GM18870 (cell line): ENCODE results near the gene GEMIN8.
A peak's percentile ranks its signal among the peaks of the same experiment; 100 is the strongest.

Experiments used
- ATAC-seq: cut with Tn5 transposase; IDR thresholded peaks from one replicate; pipeline ENCODE4 v1.9.1; 2021; ENCODE audit warnings: moderate library complexity; ENCODE audit not compliant: unreplicated experiment

Gene GEMIN8, protein sequence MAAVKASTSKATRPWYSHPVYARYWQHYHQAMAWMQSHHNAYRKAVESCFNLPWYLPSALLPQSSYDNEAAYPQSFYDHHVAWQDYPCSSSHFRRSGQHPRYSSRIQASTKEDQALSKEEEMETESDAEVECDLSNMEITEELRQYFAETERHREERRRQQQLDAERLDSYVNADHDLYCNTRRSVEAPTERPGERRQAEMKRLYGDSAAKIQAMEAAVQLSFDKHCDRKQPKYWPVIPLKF

DNA sequence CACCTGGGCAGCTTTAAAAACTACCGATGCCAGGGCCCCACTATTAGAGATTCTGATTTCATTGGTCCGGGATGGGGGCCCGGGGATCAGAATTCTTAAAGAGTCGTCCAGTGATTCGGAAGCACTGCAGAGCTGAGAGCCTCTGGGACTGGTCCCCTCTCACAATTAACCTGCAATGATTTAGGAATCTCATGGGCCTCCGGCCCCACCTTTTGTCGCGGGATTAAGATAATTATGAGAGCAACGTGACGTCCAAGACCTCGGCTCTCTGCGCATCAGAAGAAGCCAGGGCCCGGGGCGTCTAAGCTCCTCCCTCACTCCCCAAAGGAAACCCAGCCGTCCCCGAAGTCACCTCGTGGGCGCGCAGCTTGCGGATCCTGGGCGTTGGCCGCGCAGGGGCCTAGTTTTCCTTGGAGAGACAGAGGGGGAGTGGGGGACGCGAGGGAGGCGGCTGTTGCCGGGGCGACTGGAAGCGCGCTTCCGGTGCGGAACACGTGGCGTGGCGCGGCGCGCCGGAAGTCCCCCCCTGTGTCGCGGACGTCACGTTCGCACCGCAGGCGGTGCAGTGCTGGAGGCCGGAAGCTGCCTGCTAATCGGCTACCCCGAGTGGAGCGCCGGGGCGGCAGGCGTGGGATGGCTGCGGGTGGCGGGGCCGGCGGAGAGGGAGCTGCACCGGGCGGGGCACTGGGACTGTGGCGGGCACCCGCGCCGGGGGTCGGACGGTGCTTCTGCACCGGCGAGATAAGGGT is at the start of gene GEMIN8:
Gene GEMIN8 (minus strand): TSS at position 468 of the 749 bp plus-strand sequence. CDS start 8,414 bp downstream, outside the sequence.
- ATAC-seq: peak; percentile 51

DNA sequence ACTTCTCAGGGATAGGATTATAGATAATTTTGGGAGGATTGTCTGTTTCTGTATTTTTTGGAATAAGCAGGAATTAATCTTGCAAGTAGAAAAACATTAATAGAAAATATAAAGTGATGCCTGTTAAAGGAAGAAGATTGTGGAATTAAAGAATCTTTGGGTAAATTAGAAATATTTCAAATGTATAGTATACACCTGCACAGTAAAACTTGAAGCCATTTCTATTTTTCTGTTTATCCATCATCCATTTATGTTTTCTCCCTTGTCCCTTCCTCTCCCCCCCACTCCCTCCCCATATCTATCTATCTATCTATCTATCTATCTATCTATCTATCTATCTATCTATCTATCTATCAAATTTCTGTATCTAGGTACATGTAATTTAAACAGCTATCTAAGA is 46.9 kb upstream of the GEMIN8 start:
- ATAC-seq: no peak

DNA sequence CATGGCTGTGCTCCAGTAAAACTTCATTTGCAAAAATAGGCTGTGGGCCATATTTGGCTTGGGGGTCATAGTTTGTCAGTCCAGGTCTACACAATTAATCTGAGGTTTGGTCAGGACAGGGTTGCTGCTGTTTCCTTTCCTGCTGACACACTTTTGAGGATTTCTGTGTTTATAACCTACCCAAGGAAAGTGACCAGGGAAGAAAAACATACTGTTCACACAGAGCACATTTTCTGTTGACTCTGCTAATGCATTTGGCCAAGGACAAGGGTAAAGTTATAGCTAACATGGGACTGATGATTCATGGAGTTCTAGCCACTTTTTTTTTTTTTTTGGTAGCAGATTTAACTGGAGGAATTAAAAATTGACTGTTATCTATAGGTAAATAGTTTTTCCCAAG is 43.9 kb upstream of the GEMIN8 start:
- no peak for ATAC-seq

DNA sequence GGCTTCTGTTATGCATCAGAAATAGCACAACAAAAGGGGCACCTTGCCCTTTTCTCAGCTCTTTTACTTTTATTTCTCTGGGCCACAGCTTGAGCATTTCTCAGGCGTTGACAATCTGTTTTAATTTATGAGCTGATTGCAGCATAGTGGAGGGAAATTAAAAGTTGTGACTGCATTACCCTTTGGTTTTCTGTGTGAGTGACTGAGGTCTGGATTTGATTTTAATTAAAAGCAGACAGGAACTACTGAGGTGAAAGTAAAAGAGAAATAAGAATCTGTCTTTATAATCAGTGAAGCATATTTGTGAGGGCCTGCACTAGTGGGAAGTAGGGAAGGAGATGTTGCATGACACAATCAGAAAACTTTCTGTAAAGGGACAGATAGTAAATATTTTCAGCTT is 43.4 kb upstream of the GEMIN8 start:
- ATAC-seq: no peak

DNA sequence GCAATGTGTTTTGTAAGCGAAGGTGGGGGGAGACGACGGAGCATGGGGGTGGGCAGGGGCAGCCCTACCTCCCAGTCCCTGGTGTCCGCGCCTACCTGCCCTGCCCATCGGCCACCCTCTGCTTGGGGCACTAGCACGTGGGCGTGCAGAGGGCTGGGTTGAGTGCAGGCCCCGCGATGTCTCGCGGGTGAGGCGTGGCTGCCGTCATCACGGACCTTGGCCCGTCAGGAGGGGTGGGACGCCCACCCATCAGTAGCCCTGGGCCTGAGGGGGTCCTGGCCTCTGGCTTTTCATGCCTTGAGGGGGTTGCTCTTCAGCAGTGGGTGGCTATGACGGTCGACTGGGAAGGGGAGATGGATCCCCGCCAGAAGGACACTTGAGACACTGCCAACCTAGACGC is 36.1 kb upstream of the GEMIN8 start:
- ATAC-seq: no peak

DNA sequence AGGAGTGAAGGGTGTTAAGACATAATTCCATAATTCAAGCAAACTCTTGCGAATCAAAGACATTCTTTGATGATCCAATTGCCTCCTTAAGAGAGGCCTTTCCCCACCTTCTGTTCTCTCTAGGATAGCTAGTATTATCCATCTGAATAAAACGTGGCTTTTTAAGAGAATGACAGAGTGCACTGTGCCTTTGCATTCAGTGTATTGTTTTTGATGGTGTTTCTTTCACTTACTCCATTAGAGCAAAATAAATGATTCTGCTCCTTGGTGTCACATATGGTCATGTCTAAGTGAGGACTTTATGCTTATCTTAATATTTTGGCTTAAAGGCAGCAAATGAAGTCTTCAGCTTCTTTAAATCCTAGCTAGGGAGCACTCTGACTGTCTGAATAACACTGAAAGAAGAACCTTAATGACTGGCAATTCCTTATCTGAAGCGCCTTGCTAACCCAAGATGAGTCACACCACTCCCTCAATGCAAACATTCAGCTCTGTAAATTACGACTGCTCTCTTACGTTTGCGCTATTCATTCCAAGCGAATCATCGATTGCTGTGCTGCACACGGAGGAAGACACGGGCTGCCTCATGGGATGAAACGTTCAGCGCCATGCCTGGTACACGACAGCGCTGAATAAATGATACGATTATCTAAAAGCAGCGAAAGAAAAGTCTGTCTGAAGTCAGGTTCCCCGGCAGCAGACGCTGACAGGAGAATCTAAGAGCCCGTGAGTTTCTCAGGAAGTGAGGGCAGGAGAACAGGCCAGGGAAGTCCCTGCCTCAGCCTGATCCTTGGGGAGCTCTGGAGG is 35.1 kb upstream of the GEMIN8 start:
- ATAC-seq: no peak

DNA sequence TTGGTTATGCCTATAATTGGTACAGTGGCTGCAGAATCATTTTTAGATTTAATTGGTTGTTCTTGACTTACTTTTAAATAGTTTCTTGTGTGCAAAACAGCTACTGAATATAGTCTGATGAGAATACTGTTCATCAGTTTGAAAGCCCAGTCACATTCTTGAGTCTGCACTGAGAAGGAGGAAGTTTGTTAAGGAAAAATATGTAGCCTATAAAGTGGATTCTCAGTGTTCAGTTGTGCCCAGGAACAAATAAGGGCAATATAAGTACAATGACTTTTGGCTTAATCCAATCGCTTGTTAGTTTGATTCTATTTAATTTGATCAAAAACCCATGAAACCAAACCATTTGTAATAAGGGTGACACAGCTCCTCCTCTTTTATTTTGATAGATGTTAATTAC is 32.8 kb upstream of the GEMIN8 start:
- no peak for ATAC-seq

DNA sequence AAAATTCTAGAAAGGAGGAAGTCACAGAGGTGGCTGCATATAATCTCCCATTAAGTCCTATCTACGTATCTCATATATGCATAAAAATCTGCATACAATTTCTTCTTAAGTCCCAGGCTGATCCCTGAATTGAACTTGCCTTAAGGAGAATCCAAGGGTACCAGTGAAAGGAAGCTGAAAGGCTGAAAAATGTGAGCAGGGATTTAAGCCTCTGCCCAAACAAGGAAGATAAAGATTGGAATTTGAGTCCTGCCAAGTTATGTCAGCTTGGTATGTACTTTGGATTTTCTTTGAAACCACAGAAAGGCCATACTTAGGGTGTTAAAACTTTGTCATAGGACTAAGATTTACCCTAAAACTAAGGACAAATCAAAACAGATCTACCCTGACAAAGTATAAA is 26.5 kb upstream of the GEMIN8 start:
- no peak for ATAC-seq

DNA sequence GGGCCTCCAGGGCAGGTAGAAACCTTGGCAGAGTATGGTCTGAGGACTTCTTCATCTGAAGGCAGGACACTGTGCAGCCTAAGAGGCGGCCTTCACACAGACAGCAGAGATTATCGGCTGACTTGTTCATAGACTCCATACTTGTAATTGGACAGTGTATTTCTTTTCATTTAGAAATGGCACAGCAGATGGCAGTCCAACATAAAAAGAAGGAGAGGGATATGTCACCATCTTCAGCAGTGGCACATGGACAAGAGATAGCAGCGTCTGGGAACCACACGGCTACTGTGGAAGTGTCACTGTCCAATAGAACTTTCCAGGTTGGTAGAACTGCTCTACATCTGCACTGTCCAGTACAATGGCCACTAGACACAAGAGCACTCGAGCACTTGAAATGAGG is 21.7 kb upstream of the GEMIN8 start:
- no peak for ATAC-seq

DNA sequence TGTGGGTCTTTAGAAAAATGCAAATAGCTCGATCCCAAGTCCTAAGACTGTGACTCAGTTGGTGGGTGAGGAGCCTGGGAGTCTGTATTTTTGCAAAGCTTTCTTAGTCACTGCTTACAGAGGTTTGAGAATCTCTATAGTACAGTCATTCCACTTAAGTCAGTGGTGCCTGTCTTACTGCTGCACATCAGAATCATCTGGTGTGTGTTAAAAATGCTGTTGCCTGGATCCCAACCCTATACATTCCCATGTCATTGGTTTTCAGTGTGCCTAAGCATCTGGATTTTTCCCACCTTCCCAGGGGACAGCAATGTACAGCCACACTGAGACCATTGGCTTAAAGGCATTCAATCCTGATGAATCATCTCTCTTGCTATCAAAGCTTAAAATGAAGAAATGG is 21.0 kb upstream of the GEMIN8 start:
- ATAC-seq: no peak

DNA sequence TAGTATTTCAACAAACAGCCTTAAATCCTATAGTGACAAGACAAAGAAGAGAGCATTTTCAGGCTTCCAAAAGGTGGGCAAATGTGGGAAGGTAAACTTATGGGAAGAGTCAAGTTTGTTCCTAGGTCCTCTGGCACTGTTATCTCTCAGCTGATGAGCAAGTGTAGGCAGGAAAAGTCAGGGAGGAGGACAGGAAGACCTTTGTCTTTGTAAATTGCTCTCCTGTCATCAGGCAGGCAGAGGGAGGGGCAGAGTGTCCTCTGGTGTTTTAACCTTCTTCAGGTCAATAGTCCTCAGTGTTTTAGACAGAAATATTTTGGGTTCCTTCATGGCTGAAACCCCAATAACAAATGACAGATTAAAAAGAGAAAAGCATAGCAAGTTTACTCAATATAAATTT is 13.5 kb upstream of the GEMIN8 start:
- no peak for ATAC-seq

DNA sequence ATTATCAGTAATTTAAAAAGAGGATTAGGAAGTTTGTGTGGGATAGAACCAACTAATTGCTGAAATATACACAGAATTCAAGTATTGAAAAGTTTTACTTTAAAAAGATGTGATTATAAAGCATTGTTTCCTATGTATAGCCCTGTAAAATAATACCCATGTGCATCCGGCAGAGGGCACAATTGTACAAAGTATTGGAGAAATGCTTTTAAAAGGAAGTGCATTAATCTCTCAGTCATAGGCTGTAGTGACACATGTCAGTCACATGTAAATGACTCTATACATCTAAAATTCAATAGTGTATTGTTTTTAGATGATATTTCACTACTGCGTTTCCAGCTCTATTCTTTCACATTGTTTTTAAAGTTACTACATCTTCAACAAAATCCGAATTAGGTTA is 9.7 kb upstream of the GEMIN8 start:
- ATAC-seq: peak; percentile 94

DNA sequence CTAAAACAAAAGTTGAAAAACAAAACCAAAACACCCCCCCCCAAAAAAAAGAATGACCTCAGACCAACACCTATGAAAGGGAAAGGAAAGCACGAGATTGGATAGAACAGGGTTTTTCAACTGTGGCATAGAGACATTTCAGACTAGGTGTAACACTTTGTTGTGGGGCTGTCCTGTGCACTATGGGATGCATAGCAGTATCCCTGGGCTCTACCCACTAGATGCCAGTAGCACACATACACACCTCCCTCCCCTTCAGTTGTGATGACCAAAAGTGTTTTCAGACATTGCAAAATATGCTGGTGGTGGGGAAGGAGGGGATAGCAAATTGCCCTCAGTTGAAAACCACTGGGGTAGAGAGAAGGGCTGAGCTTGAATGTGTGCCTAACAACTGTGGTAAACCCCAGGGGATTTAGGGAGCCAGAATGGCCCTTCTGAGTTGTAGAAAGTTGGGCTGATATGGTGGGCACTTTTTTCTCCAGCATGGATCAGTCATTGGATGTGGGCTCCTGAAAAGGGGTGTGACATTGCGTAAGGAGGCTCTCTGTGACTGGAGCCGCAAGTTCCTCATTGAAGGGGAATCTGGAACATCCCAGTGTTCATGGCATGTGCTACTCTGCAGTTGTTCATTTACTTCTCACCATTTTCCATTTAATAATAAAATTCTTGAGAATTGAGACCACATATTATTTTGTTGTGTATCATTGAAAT is 8.8 kb upstream of the GEMIN8 start:
- ATAC-seq: no peak

DNA sequence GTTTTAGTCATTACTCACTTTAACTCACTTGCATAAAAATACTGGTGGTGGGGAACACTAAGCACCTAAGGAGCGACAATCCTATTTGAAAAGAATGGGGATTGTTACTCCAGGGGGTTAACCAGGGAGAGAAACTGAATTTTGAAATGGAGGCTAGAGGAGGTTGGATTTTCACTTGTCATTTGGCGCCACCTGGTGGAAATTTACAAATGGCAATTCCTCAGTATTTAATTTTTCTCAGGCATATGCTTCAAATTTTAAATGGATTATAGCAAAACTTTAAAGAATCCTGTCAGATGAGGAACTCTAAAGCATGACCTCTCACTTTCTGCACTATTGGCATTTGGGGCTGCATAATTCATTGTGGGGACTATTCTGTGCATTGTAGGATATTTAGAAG is 2.7 kb upstream of the GEMIN8 start:
- ATAC-seq: no peak

DNA sequence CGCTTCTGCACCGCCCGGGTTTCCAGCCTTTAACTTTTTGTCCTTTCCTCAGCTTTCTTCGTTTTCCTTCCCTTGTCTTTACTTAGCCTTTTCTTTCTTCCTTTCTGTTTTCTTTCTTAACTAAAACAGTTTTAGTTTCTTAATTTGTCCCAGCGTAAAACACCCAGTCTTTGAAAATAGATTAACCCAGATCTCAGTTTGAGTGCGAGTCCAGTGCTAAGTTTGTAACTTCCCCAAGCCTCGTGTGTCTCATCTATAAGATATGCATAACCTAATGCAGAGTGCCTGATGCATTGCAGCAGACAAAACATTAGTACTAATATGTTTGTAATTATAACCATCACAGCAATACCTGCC is 460 bp upstream of the GEMIN8 start:
- peak; percentile 2 for ATAC-seq

DNA sequence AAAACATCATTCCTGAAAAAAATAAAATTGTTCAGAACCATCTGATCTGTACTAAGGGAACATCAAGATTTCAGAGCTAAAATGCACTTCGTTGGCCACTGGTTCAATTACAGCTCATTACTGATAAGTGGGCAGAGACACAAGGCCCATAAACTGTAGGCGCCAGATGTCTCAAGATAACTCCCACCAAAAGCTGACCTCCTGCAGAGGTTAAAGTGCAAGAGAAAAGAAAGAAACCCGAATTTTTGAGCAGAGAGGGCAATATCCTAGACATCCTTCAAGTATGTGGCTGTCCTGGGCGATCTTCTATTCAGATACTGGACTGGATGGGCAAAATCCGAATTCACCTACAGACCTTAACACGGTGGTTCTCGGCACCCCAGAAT is 660 bp downstream of the GEMIN8 start:
- no peak for ATAC-seq

DNA sequence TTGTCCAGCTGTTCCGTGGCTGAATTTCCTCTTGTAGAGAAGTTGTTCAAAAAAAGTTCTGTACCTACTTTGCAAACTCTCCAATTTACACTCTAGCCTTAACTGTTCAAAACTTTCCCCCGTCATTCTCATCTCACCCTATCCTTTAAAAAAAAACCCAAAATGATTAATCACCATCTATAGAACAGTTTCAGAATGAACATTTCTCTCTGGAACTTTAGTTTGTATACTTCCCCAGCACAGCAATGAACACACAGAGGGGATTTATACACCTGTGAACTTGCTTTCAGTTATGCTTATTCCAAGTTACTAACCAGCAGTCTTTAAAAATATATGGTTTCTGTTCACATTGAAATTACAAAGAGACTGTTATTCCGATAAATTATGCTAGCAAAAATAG is 1.2 kb downstream of the GEMIN8 start:
- ATAC-seq: peak; percentile 30

DNA sequence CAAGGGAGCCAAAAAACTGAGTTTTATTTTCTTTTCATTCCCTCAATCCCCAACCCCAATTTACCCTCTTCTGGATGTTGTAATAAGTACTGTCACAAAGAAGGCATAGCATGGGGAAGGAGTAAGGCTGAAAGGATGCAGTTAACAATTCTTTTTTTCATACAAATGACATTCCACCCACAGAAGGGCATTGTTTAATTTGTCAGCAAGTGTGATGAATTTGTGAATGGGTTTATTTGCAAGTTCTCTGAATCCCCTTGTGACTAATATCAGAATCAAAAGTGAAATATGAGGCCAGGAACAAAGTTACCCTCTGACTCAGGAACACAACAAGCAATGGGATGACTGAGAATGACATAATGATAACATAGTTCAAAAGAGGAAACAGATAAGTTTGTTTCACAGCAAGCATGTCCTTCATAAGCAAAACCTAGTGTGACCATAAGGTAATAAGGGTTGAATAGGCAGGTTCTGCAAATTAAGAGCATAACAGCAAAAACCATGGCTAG is 2.1 kb downstream of the GEMIN8 start:
- ATAC-seq: peak; percentile 62

DNA sequence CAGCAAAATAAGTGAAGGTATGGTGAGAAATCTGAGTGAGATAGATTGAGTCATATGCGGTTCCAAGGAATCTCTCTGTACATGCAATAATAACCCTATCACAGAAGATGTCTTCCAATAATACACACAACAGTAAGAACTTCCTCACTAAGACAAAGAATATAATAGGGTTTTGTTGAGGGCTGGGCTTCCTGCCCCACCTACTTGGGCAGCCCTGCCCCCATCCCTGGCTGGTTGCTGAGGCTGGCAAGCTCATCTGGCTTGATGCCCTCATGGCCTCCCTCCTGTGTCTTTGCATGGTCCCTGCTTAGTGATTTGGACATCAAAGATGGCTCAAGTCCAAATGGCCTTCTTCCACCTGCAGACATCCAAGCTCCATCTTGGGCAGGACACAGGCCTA is 2.7 kb downstream of the GEMIN8 start:
- no peak for ATAC-seq

DNA sequence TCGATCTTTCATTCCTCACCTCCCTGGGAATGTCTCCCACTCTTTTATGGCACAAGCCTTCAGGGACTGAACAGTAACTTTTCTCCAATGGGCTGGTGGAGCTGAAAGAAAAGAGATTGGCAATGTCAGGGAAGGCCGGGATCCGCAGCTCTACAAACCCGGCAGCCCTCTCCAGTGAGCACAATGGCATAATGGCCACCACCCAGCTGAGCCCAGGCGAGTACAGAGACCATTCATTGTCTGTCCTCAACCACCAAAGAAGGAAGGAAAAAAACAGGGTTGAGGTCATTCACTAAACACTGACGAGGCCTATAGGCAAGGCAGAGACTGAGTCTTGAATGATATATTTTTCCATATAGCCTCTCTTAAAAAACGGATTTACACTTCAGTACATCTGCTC is 3.6 kb downstream of the GEMIN8 start:
- no peak for ATAC-seq

DNA sequence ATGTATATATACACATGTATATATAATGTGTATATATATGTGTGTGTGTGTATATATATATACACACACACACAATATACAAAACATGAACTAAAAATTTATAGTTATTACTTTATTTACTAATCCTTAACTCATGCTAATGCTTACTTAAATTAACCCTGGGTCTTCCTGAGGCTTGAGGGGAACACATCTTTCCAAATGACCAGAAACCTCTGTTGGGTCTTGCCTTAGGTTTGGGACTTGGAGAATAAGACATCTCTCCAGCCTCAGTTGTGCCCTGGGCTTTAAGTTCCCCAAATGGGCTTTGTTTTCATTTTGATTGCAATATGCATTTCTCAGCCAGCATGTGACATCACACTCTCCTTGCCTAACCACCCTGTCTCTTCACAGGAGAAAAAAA is 7.7 kb downstream of the GEMIN8 start:
- ATAC-seq: no peak
